ENCODE results near the gene HOXA7.

Gene HOXA7

GRCh38 chr7:27104341-27105058 lies 52.0 kb downstream of the HOXA7 start:
- no peak for DNase-seq
